ENCODE measurements around the gene RPL5. TPM values are rescaled to one million over a fixed set of nuclear protein-coding genes. Genes with fewer than 3 reads are reported as not detected.

Gene RPL5
- total and polyA plus RNA-seq, 2 experiments from 2014 or later, result 2,182 to 3,547 TPM

DNA sequence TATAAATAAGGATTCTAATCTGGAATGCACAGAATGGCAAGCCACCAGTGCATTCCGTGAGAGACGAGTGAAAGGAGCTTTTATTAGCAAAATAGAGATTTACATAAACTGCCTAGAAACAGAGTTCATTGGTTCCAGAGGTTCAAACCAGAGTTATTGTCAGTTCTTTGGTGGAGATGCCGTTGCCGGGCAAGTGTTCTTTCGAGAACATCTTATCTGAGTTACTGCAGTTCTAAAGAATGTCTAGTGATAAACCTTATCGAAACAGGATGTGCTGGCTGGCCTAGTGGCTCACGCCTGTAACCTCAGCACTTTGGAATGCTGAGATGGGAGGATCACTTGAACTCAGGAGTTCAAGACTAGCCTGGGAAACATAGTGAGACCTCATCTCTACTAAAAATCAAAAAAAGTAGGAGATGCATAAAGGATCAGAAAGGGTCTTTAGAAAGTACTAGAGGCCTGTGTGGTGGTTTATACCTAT, 27.1 kb upstream of the RPL5 start:
- no peaks in the 10 kb centered on the region for H3F3A ChIP-seq (replicated peaks; ENCODE audit: low read depth)
- no peaks in the 10 kb centered on the region for H3K79me2 ChIP-seq (replicated peaks; ENCODE audit: insufficient read depth)
- no peaks in the 10 kb centered on the region for H3K4me1 Mint-ChIP-seq
- DNase-seq (ENCODE audit: low spot score) (peak; percentile 91), ATAC-seq (peak; percentile 78)
- no peaks in the 10 kb centered on the region for H3K4me1 ChIP-seq (ENCODE audit: insufficient read depth)
- no peaks in the 10 kb centered on the region for H3K27me3 Mint-ChIP-seq (ENCODE audit: insufficient read depth, low read depth, poor library complexity)
- peak overlapping the region; percentile 2; the same call in 1 of the 2 replicates for H2AFZ ChIP-seq
- H3K36me3 Mint-ChIP-seq (ENCODE audit: low read depth), result no peaks in the 10 kb centered on the region
- no peak overlapping the region for H3K4me2 ChIP-seq
- no peaks in the 10 kb centered on the region for H3K36me3 ChIP-seq (ENCODE audit: insufficient read depth)
- H3K9me3 Mint-ChIP-seq, result no peaks in the 10 kb centered on the region
- H3K27ac ChIP-seq (ENCODE audit: low read depth), result no peak overlapping the region
- H3K27ac Mint-ChIP-seq, result no peak overlapping the region
- no peaks in the 10 kb centered on the region for H3K9me2 ChIP-seq (ENCODE audit: insufficient read depth)
- TF ChIP-seq, protein P1, sequence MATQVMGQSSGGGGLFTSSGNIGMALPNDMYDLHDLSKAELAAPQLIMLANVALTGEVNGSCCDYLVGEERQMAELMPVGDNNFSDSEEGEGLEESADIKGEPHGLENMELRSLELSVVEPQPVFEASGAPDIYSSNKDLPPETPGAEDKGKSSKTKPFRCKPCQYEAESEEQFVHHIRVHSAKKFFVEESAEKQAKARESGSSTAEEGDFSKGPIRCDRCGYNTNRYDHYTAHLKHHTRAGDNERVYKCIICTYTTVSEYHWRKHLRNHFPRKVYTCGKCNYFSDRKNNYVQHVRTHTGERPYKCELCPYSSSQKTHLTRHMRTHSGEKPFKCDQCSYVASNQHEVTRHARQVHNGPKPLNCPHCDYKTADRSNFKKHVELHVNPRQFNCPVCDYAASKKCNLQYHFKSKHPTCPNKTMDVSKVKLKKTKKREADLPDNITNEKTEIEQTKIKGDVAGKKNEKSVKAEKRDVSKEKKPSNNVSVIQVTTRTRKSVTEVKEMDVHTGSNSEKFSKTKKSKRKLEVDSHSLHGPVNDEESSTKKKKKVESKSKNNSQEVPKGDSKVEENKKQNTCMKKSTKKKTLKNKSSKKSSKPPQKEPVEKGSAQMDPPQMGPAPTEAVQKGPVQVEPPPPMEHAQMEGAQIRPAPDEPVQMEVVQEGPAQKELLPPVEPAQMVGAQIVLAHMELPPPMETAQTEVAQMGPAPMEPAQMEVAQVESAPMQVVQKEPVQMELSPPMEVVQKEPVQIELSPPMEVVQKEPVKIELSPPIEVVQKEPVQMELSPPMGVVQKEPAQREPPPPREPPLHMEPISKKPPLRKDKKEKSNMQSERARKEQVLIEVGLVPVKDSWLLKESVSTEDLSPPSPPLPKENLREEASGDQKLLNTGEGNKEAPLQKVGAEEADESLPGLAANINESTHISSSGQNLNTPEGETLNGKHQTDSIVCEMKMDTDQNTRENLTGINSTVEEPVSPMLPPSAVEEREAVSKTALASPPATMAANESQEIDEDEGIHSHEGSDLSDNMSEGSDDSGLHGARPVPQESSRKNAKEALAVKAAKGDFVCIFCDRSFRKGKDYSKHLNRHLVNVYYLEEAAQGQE (IDR thresholded peaks at IDR 0.05; ENCODE audit: unreplicated experiment), result no peak
- TF ChIP-seq ZNF331 (CRISPR knock-in tag; IDR thresholded peaks at IDR 0.05; ENCODE audit: low read depth), result no peak
- no peak for TF ChIP-seq EZH2 (IDR thresholded peaks at IDR 0.05; ENCODE audit: low read depth, unreplicated experiment)
- TF ChIP-seq STAT1 (IDR thresholded peaks at IDR 0.05; ENCODE audit: unreplicated experiment), result no peak
- no peak for TF ChIP-seq ZNF114 (CRISPR knock-in tag; IDR thresholded peaks at IDR 0.05)
- TF ChIP-seq, protein P2, sequence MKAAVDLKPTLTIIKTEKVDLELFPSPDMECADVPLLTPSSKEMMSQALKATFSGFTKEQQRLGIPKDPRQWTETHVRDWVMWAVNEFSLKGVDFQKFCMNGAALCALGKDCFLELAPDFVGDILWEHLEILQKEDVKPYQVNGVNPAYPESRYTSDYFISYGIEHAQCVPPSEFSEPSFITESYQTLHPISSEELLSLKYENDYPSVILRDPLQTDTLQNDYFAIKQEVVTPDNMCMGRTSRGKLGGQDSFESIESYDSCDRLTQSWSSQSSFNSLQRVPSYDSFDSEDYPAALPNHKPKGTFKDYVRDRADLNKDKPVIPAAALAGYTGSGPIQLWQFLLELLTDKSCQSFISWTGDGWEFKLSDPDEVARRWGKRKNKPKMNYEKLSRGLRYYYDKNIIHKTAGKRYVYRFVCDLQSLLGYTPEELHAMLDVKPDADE (IDR thresholded peaks at IDR 0.05), result no peak
- no peak for TF ChIP-seq POLR2AphosphoS5 (IDR thresholded peaks at IDR 0.05; ENCODE audit: low read depth)
- no peak overlapping the region for H3K4me3 Mint-ChIP-seq
- no peaks in the 10 kb centered on the region for H4K20me1 ChIP-seq (replicated peaks; ENCODE audit: insufficient read depth)
- H3K4me3 ChIP-seq, result no peak overlapping the region
- no peaks in the 10 kb centered on the region for H3K27me3 ChIP-seq (ENCODE audit: insufficient read depth)

DNA sequence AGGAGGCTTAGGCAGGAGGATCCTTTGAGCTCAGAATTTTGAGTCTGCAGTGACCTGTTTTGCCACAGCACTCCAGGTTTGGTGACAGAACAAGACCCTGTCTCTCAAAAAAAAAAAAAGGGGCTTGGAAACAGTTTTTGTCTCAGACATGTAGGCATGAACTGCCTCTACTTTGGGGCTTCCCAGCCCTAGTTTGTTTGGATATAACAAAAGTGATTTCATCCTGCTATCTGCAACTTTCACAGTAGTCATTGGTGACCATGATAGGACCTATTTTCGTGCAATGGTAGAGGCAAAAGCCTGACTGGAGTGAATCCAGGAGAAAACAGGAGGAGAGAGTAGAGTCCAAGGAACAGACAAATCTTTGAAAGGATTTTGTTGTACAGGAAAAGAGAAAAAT, 26.6 kb upstream of the RPL5 start:
- no peak overlapping the region for H3K4me3 ChIP-seq
- no peaks in the 10 kb centered on the region for H3K27me3 Mint-ChIP-seq (ENCODE audit: insufficient read depth, low read depth, poor library complexity)
- no peak for DNase-seq (ENCODE audit: low spot score)
- no peaks in the 10 kb centered on the region for H3K4me1 ChIP-seq (ENCODE audit: insufficient read depth)
- no peaks in the 10 kb centered on the region for H4K20me1 ChIP-seq (replicated peaks; ENCODE audit: insufficient read depth)
- H3K27me3 ChIP-seq (ENCODE audit: insufficient read depth), result no peaks in the 10 kb centered on the region
- H3K9me2 ChIP-seq (ENCODE audit: insufficient read depth), result no peaks in the 10 kb centered on the region
- H3K27ac ChIP-seq (ENCODE audit: low read depth), result no peak overlapping the region
- no peaks in the 10 kb centered on the region for H3F3A ChIP-seq (replicated peaks; ENCODE audit: low read depth)
- H3K27ac Mint-ChIP-seq, result no peak overlapping the region
- no peak overlapping the region for H3K4me2 ChIP-seq
- no peaks in the 10 kb centered on the region for H3K79me2 ChIP-seq (replicated peaks; ENCODE audit: insufficient read depth)
- ATAC-seq, result no peak
- no peaks in the 10 kb centered on the region for H3K36me3 Mint-ChIP-seq (ENCODE audit: low read depth)
- H3K4me1 Mint-ChIP-seq, result no peaks in the 10 kb centered on the region
- no peaks in the 10 kb centered on the region for H3K36me3 ChIP-seq (ENCODE audit: insufficient read depth)
- peak overlapping the region; percentile 2; the same call in 1 of the 2 replicates for H2AFZ ChIP-seq
- H3K9me3 Mint-ChIP-seq, result no peaks in the 10 kb centered on the region
- no peak overlapping the region for H3K4me3 Mint-ChIP-seq
- TF ChIP-seq, protein P3, sequence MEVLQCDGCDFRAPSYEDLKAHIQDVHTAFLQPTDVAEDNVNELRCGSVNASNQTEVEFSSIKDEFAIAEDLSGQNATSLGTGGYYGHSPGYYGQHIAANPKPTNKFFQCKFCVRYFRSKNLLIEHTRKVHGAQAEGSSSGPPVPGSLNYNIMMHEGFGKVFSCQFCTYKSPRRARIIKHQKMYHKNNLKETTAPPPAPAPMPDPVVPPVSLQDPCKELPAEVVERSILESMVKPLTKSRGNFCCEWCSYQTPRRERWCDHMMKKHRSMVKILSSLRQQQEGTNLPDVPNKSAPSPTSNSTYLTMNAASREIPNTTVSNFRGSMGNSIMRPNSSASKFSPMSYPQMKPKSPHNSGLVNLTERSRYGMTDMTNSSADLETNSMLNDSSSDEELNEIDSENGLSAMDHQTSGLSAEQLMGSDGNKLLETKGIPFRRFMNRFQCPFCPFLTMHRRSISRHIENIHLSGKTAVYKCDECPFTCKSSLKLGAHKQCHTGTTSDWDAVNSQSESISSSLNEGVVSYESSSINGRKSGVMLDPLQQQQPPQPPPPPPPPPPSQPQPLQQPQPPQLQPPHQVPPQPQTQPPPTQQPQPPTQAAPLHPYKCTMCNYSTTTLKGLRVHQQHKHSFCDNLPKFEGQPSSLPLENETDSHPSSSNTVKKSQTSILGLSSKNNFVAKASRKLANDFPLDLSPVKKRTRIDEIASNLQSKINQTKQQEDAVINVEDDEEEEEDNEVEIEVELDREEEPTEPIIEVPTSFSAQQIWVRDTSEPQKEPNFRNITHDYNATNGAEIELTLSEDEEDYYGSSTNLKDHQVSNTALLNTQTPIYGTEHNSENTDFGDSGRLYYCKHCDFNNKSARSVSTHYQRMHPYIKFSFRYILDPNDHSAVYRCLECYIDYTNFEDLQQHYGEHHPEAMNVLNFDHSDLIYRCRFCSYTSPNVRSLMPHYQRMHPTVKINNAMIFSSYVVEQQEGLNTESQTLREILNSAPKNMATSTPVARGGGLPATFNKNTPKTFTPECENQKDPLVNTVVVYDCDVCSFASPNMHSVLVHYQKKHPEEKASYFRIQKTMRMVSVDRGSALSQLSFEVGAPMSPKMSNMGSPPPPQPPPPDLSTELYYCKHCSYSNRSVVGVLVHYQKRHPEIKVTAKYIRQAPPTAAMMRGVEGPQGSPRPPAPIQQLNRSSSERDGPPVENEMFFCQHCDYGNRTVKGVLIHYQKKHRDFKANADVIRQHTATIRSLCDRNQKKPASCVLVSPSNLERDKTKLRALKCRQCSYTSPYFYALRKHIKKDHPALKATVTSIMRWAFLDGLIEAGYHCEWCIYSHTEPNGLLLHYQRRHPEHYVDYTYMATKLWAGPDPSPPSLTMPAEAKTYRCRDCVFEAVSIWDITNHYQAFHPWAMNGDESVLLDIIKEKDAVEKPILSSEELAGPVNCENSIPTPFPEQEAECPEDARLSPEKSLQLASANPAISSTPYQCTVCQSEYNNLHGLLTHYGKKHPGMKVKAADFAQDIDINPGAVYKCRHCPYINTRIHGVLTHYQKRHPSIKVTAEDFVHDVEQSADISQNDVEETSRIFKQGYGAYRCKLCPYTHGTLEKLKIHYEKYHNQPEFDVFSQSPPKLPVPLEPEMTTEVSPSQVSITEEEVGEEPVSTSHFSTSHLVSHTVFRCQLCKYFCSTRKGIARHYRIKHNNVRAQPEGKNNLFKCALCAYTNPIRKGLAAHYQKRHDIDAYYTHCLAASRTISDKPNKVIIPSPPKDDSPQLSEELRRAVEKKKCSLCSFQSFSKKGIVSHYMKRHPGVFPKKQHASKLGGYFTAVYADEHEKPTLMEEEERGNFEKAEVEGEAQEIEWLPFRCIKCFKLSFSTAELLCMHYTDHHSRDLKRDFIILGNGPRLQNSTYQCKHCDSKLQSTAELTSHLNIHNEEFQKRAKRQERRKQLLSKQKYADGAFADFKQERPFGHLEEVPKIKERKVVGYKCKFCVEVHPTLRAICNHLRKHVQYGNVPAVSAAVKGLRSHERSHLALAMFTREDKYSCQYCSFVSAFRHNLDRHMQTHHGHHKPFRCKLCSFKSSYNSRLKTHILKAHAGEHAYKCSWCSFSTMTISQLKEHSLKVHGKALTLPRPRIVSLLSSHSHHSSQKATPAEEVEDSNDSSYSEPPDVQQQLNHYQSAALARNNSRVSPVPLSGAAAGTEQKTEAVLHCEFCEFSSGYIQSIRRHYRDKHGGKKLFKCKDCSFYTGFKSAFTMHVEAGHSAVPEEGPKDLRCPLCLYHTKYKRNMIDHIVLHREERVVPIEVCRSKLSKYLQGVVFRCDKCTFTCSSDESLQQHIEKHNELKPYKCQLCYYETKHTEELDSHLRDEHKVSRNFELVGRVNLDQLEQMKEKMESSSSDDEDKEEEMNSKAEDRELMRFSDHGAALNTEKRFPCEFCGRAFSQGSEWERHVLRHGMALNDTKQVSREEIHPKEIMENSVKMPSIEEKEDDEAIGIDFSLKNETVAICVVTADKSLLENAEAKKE (CRISPR knock-in tag; IDR thresholded peaks at IDR 0.05), result no peak
- no peak for TF ChIP-seq STAT1 (IDR thresholded peaks at IDR 0.05; ENCODE audit: unreplicated experiment)
- TF ChIP-seq EZH2 (IDR thresholded peaks at IDR 0.05; ENCODE audit: low read depth, unreplicated experiment), result no peak

Measured in GM23338 (cell line).